ENCODE data around the gene GRID2.

The GRID2 gene

DNA sequence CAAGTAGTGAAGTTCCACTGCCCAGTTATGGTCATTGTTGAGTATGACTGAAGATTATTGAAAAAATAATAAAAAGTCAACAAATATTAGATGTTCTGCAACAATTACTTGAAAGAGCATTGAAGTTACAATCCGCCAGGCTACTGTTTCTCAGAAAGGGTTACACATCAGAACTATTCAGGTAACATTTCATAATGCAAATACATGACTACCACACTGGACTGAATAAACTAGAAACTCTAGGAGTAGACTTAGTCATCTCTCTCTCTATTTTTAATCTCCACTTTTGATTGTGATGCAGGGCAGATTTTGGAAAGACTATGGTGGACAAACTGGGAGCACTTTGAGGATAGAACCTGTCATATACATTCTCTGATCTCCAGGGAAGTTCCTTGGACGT lies 776.5 kb downstream of the GRID2 start:
- no peak for DNase-seq (ENCODE audit: low read depth, low spot score)

DNA sequence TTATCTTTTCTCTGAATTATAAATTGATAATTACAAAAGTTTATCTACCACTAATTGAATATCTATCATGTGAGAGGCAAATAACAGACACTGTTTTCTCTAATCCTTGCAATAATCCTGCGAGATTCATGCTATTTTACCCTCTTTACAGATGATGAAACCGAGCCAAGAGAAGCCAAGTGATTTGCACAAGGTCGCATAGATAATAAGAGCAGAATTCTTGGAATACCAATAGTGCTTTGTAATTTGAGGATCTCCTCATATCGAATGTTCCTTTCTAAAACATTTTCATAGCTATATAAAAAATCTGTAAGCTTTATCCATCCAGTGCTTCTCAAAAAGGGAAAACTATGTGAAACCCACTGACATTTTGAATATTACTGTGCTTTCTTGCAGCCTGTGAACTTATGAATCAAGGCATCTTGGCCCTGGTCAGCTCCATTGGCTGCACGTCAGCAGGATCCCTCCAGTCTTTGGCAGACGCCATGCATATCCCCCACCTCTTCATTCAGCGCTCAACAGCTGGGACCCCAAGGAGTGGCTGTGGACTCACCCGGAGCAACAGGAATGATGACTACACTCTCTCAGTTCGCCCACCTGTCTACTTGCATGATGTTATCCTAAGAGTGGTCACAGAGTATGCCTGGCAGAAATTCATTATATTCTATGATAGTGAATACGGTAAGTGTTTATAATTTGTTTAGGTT lies 781.0 kb downstream of the GRID2 start:
- DNase-seq (ENCODE audit: low read depth, low spot score), result no peak

DNA sequence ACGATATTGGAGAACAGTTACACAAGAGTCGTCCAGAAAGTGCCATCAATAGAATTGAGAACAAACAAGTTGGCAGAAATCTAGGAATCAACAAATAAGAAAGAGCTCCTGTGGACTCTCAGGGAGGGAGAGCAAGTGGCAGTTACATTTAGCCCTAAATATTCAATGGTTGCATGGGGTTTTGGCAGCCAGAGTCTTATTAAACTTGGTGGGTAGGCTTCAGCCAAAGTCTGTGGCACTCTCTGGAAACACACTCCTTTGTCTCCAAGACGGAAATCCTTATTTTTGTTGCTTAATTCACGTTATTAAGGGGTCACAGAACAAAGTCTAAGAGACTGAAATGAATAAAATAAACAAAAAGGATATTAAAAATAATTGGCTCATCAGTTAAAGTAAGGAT lies 782.6 kb downstream of the GRID2 start:
- no peak for DNase-seq (ENCODE audit: low read depth, low spot score)

DNA sequence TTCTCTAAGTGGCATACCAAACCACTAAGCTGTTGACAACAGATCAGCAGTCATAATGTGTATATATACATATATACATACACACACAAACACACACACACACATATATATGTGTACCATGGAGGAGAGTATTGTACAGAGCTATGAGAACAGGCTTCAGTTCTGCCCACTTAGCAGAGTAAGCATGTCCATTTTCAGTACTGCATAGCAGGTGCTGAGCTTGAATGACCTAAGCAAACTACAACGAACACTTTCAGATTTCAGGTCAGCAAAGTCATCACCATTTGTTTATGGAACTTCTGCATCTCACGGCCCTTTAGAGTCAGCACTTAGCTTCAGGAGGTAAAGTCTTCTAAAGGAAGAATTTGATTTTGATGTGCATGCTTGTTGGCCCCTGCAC lies 789.0 kb downstream of the GRID2 start:
- no peak for DNase-seq (ENCODE audit: low read depth, low spot score)

DNA sequence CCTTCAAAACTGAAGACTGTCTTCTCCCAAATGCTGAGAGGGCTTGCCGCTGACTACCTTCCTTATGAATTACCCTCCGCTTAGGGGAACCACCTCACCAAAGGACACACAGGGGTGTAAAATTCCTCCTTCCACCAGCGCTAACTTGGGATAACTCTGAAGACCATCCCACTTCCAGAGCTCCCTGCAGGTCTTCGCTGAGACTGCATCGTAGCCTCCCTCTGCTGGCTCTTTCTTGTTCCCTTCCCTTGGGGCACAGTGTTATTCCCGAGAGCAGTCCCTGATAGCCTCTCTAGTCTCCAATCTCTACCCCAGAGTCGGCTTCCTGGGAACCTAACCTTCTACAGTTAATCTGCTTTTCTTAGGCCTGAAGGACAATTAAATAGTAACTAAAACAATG lies 799.3 kb downstream of the GRID2 start:
- DNase-seq (ENCODE audit: low read depth, low spot score), result no peak

DNA sequence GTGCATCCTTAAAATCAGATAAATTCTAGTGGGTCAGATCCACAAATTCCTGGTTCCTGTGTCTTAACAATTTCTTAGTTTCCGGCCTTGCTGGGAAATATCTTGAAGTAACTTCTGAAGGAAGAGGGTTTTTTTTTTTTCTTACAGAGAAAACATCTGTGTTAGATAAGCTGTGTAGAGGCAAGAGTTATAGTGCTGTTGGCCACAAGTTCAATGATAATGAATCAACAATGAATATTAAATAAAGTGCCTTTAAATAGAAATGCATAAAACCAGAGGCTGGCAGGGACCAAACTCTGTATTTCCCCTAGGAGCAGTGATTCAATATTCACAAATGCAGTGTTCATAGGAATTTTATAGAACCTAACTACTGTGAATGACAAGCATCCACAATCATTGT lies 812.9 kb downstream of the GRID2 start:
- DNase-seq (ENCODE audit: low read depth, low spot score), result no peak

DNA sequence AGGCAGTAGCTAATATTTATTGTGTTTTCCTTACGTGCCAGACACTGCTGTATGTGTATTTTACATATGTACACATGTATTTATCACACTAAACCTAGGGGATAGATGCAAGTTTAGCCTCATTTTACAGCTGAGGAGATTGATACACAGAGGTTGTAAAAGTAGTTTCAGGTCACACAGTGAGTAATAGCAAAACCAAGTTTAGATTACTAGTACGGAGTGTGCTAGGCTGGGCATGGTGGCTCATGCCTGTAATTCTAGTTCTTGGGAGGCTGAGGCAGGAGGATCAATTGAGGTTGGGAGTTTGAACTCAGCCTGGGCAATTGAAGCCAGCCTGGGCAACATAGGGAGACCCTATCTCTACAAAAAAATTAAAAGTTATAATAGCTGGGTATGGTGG lies 823.7 kb downstream of the GRID2 start:
- DNase-seq (ENCODE audit: low read depth, low spot score), result no peak

DNA sequence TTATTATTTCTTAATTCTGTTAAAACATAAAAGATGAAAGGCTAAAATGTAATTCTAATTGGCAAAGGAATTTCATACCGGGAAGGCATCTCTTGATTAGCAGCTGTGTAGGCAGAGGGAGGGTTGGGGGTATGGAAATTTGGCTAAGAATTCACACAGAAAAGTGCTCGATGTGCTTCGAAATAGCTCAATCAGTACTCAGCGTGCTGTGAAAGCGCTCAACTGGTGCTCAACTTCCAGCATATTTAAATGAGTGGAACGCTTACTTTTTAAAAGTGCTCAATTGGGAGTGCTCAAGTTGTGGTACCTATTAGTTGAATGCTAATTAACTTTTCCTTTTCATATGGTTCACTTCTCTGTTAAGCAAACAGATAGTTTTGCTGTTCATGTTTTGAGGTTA lies 828.9 kb downstream of the GRID2 start:
- no peak for DNase-seq (ENCODE audit: low read depth, low spot score)

DNA sequence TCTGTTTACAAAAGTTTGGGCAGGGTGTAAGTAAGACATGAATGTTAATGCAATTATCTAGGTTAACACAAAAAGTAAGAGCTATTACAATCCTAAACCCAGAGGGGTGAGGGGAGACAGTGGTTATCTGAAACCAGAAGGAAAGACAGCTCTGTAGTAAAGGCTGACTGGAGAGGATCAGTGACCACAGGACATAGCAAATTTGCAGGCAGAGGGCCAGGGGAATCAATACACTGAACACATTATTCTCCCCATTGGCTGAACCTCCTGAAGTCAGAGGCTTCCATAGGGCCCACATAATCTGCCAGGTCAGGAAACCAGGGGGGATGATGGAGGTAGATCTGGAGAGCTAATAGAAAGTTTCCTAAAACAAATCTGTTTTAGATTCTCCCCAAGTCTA lies 835.4 kb downstream of the GRID2 start:
- DNase-seq (ENCODE audit: low read depth, low spot score), result no peak

DNA sequence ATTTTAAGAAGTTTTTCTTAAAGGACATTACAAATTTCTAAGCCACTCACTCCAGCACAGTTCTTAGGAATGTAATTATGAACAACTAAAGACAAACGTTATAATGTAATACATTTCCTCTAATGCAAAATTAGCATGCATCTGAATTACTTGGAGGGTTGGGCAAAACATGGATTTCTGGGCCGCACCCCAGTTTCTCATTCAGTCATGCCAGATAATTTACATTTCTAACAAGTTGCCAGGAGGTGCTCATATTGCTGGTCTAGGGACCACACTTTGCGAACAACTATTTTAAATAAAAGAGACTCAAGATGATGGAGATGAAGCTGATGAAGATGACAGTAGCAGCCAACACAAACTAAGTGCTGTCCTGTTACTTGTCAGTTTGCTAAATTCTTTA lies 840.1 kb downstream of the GRID2 start:
- DNase-seq (ENCODE audit: low read depth, low spot score), result no peak

DNA sequence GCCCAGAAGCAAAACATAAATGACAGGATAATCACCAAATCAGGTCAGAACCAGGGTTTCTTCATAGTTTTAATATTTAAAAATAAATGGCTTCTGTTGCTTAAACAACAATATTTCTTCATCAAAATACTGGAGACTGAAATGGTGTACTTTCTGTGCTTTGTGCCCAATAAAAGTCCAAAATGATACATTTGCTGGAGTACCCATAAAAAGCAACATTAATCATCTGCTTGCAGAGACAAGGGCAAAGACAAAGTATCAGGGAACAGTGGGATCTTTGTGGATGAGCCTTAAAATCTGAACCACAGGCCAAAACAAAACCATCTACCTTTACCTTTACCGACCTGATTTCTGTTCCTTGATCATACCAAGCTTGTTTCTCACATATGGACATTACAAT lies 840.9 kb downstream of the GRID2 start:
- DNase-seq (ENCODE audit: low read depth, low spot score), result no peak

DNA sequence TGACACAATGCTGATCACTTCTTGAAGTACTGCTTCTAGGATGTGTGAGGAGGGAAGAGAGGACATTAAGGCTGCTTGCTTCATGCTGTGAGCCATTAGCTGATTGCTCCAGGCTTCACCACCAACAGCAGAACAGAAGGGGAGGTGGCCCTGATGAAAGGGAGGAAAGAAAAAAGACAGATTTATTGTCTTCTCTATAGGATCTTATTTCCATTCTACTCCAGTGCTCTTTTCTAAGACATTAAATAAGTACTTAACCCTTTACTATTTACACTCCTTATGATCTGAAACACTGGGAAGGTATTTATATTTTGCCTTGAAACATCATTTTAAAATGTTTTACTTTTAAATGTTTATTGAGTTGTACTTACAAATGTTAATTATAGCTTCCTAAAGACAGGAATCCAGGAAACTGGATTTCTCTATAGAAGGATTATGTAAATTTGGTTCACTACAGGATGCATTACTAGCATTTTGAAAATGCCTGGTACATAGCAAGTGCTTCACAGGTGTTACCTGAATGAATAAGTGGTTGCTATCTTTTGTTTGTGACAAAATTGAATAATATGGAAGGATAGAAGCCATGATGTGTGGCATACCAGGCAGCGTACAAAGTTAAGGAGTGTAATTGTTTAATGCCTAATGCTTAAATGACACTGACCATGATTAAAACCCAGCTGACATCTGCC lies 843.9 kb downstream of the GRID2 start:
- no peak for DNase-seq (ENCODE audit: low read depth, low spot score)

DNA sequence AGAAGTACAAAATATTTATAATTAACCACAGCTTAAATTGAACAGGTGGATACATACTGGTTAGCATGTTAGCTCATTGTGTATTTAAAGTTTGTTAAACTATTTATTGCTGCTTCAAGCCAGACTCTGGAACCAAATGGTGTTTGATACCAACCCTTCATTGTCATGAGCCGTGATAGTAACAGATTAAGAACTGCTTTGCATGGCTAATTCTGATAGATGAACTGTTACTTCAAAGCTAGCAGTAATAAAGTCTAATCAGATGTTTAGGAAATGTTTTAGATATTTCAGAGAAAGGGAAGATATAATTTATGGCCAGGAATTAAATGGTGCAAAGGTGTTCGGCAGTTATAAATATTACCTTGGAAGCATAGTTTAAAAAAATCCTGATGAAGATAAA lies 848.7 kb downstream of the GRID2 start:
- no peak for DNase-seq (ENCODE audit: low read depth, low spot score)

DNA sequence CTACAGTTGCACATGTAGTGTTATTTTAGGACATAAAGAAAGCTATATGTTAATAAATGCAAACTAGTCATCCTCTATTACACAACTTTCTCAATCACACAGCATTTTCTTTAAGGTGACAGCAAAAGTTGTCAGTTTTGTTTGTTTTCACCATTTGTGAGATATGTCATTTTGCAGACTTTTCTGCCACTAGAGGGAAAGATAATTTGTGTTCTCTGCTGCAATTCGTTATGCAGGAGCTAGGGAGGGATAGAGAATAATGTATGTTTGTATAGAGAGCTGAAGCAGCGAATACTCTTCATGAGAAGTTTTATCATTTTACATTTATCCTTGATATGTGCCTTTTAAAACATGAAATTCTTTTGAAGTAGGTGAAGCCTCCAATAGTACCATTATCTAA lies 854.2 kb downstream of the GRID2 start:
- no peak for DNase-seq (ENCODE audit: low read depth, low spot score)

DNA sequence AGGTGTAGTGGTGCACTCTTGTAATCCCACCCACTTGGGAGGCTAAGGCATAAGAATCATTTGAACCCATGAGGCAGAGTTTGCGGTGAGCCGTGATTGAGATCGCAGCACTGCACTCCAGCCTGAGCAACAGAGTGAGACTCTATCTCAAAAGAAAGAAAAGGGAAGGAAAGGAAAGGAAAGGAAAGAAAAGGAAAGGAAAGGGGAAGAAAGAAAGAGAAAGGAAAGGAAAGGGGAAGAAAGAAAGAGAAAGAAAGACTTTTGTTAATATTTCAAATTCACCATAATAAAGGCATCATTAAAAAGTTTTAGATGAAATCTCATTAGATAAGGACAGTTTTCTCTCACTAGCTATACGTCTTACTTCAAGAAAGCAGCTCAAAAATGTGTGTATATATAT lies 864.3 kb downstream of the GRID2 start:
- DNase-seq (ENCODE audit: low read depth, low spot score), result no peak

DNA sequence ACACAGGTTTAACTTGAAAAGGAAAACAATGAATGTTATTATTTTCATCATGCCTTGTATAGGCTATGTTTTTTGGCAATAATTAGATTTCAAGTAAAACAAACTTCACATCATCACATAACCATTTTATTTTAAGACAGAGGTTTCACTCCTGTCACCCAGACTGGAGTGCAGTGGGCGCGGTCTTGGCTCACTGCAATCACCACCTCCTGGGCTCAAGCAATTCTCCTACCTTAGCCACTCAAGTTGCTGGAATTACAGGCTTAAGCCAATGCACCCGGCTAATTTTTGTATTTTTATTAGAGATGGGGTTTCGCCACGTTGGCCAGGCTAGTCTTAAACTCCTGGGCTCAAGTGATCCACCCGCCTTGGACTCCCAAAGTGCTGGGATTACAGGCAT lies 866.2 kb downstream of the GRID2 start:
- DNase-seq (ENCODE audit: low read depth, low spot score), result no peak

DNA sequence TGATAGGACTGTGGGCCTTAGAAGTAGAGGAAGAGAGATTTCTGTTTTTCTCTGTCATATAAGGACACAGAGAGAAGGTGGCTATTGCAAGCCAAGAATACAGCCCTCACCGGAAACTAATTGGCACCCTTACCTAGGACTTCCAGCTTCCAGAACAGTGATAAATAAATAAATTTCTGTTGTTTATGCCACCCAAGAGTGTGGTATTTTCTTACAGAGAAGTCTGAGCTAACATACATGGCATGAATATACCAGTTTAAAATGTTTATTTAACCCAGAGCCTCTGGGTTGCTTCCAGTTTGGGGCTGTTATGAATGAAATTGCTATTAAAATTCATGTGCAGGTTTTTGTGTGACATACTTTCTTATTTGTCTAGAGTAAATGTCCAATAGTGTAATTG lies 870.8 kb downstream of the GRID2 start:
- DNase-seq (ENCODE audit: low read depth, low spot score), result no peak

DNA sequence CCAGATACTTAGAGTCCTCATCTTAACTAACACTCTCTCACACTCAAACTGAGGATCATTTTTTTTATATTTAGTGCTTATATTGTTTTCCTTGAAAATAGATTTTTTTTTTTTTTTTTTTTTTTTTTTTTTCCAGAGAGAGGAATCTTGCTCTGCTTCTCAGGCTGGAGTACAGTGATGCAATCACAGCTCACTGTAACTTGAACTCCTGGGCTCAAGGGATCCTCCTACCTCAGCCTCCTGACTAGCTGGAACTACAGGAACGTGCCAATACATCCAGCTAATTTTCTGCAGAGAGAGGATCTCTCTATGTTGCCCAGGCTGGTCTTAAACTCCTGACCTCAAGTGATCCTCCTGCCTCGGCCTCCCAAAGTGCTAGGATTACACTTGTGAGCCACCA lies 874.5 kb downstream of the GRID2 start:
- DNase-seq (ENCODE audit: low read depth, low spot score), result no peak

DNA sequence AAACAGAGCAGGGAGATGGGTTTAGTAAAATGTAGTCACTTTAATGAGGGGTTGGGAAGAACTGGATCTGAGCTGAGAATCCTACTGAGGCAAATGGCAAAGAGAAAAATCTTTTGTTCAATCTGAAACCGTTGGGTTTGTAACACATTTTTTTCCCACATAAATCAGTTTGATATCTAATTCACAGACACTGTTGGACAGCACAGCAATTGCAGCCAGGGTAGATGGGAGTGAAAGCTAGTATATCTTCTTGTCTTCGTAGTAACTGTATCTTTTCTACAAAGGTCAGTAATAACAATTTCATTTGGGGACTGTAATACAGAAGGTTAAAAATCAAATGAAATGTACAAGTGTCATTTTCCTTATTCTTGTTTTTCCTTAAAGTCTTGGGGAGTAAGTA lies 875.3 kb downstream of the GRID2 start:
- no peak for DNase-seq (ENCODE audit: low read depth, low spot score)

DNA sequence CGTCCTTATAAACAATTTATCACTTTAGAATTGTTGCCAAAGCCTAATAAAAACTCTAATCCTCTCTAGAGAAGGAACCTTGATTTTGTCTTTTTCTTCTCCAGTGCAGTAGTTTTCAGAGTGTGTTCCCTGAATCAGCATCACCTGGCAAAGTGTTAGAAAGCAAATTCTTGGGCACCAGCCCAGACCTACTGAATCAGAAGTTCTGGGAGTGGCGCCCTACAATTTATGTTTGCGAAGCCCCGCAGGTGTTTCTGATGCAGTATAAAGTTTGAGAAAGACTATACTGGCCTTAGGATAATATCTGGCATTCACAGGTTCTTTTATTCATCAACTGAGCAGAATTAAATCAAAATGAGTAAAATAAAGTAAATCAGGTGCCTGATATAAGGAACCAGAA lies 879.0 kb downstream of the GRID2 start:
- DNase-seq (ENCODE audit: low read depth, low spot score), result no peak

DNA sequence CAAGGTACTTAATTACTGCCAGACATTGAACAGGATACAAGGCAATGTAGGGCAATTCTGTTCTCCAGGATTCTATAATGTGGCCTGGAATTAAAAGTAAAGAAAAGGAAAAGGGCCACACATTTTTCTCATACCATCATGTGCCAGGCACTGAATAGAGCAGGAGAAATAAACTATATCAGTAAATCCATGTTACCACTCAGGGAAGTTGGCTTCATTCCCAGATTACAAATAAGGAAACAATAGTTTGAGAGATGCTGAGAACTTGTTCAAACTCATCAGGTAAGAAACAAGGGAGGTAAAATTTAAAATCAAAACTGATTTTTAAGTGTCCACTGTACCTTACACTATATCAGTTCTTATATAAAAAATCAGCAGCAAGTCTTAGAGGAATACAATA lies 879.8 kb downstream of the GRID2 start:
- no peak for DNase-seq (ENCODE audit: low read depth, low spot score)

DNA sequence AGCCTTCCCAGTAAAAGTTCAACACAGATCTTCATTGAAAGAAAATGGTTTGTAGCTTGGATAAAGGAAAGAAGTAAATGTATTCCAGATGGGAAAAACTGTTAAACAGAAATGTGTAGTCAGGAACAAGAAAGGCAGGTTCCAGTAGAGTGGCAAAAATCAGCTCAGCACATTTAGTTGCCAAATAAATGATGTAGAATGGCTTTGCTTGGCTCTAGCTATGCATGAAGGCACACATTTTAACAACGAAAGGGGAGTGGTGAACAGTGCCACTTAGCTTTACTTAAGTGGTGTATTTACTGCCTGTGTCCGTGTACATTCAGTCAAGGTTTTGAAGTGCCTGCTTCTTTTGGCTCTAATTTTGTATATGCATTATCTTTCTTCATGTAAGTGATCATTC lies 880.3 kb downstream of the GRID2 start:
- DNase-seq (ENCODE audit: low read depth, low spot score), result no peak

DNA sequence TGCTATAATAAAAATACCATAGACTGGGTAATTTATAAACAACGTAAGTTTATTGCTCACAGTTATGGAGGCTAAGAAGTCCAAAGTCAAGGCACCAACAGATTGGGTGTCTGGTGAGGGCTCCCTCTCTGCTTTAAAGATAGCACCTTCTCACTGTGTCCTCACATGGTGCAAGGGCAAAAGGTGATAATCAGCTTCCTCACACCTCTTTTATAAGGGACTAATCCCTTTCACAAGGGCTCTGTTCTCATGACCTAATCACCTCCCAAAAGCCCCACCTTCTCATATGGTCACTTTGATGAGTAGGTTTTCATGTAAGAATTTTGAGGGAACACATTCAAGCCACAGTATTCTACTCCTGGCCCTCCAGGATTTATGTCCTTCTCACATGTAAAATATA lies 883.1 kb downstream of the GRID2 start:
- DNase-seq (ENCODE audit: low read depth, low spot score), result no peak

DNA sequence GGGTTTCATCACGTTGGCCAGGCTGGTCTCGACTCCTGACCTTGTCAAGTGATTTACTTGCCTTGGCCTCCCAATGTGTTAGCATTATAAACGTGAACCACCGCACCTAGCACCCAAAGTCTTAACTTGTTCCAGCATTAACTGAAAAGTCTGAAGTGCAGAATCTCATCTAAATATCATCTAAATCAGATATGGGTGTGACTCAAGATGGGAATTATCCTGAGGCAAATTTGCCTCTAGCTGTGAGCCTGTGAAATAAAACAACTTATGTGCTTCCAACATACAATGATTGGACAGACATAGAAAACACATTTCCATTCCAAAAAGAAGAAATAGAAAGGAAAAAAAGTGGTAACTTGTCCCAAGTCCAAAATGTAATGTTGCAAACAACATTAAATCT lies 883.7 kb downstream of the GRID2 start:
- no peak for DNase-seq (ENCODE audit: low read depth, low spot score)

All from activated CD4-positive, CD25-positive, alpha-beta regulatory T cell treated with anti-CD3 and anti-CD28 coated beads, Interleukin-2, amount 50 U/mL, for 16 hours (primary cell).